ENCODE results near the gene MAB21L4. TPM values are rescaled to one million over a fixed set of nuclear protein-coding genes. Genes with fewer than 3 reads are reported as not detected.

The MAB21L4 gene
- total and polyA plus RNA-seq, 2 donors (not counting 3 experiments of a cell fraction or from before 2014, with no cell fraction given), result not detected

- dilution Hi-C loops (cut with MboI; ENCODE audit: extremely low pct_ligation_motif_present, low sequenced_read_pairs) (no loop called here), intact Hi-C loops (cut with micrococcal nuclease) (loop anchor here (10.0 kb wide), 1 partner anchor 158 kb away; no protein-coding TSS in a partner anchor)
- POLR2A ChIA-PET, result no interaction called here
- H3K4me1 ChIP-seq (ENCODE audit: control insufficient read depth, extremely low read depth, insufficient read depth, low read length), result peaks cover 15% of the 10 kb centered on the region
- TF ChIP-seq JUN (IDR thresholded peaks at IDR 0.05; ENCODE audit: borderline replicate concordance, insufficient read depth, insufficient read length, low read depth) (no peak), GATA2 (IDR thresholded peaks at IDR 0.05; ENCODE audit: insufficient read depth, insufficient read length, low read depth, low read length) (no peak), MAX (IDR thresholded peaks at IDR 0.05; ENCODE audit: insufficient read depth, insufficient read length) (no peak), EZH2 (IDR thresholded peaks at IDR 0.05; ENCODE audit: borderline replicate concordance, low read depth, low read length, severe bottlenecking) (no peak), POLR2A (IDR thresholded peaks at IDR 0.05; ENCODE audit: low read depth, low read length) (no peak), CTCF (IDR thresholded peaks at IDR 0.05; ENCODE audit: extremely low read depth in 1 of 2, insufficient read depth in 1 of 2, low read depth in 1 of 2, low read length in 2 of 2) (no peak)
- H3K9me1 ChIP-seq (replicated peaks; ENCODE audit: control insufficient read depth, extremely low read depth, insufficient read depth, low read length), result no peaks in the 10 kb centered on the region
- no peak overlapping the region for H3K4me2 ChIP-seq (ENCODE audit: insufficient read depth, low read length)
- BruUV-seq (replicated peaks), result no TSS peak
- H3K79me2 ChIP-seq (ENCODE audit: control insufficient read depth, insufficient read depth, low read length), result no peaks in the 10 kb centered on the region
- no peak overlapping the region for H3K27ac ChIP-seq (ENCODE audit: insufficient read depth, low read depth, low read length)
- DNase-seq (ENCODE audit: low read depth, low spot score) (no peak), FAIRE-seq (no peak)
- no peaks in the 10 kb centered on the region for H4K20me1 ChIP-seq (replicated peaks; ENCODE audit: control insufficient read depth, extremely low read depth, insufficient read depth, low read length)
- no peak overlapping the region for H3K4me3 ChIP-seq (replicated peaks in 1 of 3; ENCODE audit: insufficient read depth in 1 of 3, low read depth in 1 of 3, low read length in 3 of 3)
- H3K36me3 ChIP-seq (ENCODE audit: control insufficient read depth in 2 of 2, extremely low read depth in 1 of 2, insufficient read depth in 2 of 2, low read length in 2 of 2), result no peaks in the 10 kb centered on the region
- no peak overlapping the region for H3K9ac ChIP-seq (replicated peaks; ENCODE audit: extremely low read depth, insufficient read depth, low read length)
- no peaks in the 10 kb centered on the region for H3K27me3 ChIP-seq (ENCODE audit: control insufficient read depth in 2 of 2, insufficient read depth in 2 of 2, low read length in 2 of 2)
- CTCF ChIA-PET, result interaction anchor here (1.4 to 1.9 kb wide), 2 partner anchors 18 to 66 kb away, joined by 4 to 7 read pairs; no protein-coding TSS in a partner anchor
- H2AFZ ChIP-seq (ENCODE audit: low read depth, low read length), result no peak overlapping the region
- H3K9me3 ChIP-seq (replicated peaks; ENCODE audit: control insufficient read depth, insufficient read depth, low read length), result no peaks in the 10 kb centered on the region
Observed at GRCh38 chr2:240917009-240917683, 21.2 kb upstream of the MAB21L4 start.

All from endothelial cell of umbilical vein (primary cell).